Smooth muscle cell (in vitro differentiated cells): ENCODE results near the gene ALG8. TPM values are rescaled to one million over a fixed set of nuclear protein-coding genes. Genes with fewer than 3 reads are reported as not detected.

Source experiments
- DNase-seq: peaks from one replicate; lab custom pipeline; 2025; ENCODE audit not compliant: unreplicated experiment; lab: John Stamatoyannopoulos, UW
- H2AFZ ChIP-seq: fragments of 200-600 bp; sonication (generic); 2 replicates; pipeline ENCODE4 v1.6.0; 2016; ENCODE audit warnings: antibody characterized with exemption, low read depth, mild to moderate bottlenecking
- H3F3A ChIP-seq: fragments of 200-600 bp; sonication (generic); 2 replicates; pipeline ENCODE4 v1.6.0; 2017; ENCODE audit warnings: antibody characterized with exemption, low read depth
- H3K27ac ChIP-seq: fragments of 200-600 bp; sonication (generic); 2 replicates; pipeline ENCODE4 v1.5.1; 2016; ENCODE audit warnings: low read depth, mild to moderate bottlenecking
- H3K27me3 ChIP-seq: fragments of 200-600 bp; sonication (generic); 2 replicates; pipeline ENCODE4 v1.6.1; 2016; ENCODE audit warnings: low read depth, mild to moderate bottlenecking
- H3K36me3 ChIP-seq: fragments of 200-600 bp; sonication (generic); 2 replicates; pipeline ENCODE4 v1.5.1; 2016; ENCODE audit warnings: low read depth
- H3K4me1 ChIP-seq: fragments of 200-600 bp; sonication (generic); 2 replicates; pipeline ENCODE4 v1.5.1; 2016; ENCODE audit warnings: low read depth
- H3K4me2 ChIP-seq: fragments of 200-600 bp; sonication (generic); 2 replicates; pipeline ENCODE4 v1.6.0; 2016; ENCODE audit warnings: mild to moderate bottlenecking
- H3K4me3 ChIP-seq: fragments of 200-600 bp; sonication (generic); 2 replicates; pipeline ENCODE4 v1.5.1; 2016; ENCODE audit warnings: mild to moderate bottlenecking
- H3K79me2 ChIP-seq: fragments of 200-600 bp; sonication (generic); 2 replicates; pipeline ENCODE4 v1.6.0; 2016; ENCODE audit warnings: low read depth, mild to moderate bottlenecking
- H3K9ac ChIP-seq: fragments of 200-600 bp; sonication (generic); 2 replicates; pipeline ENCODE4 v1.6.0; 2016; ENCODE audit warnings: low read depth
- H3K9me3 ChIP-seq: fragments of 200-600 bp; sonication (generic); replicated peaks from 2 replicates; pipeline ENCODE4 v1.5.1; 2016; ENCODE audit warnings: low read depth
- H4K20me1 ChIP-seq: fragments of 200-600 bp; sonication (generic); 2 replicates; pipeline ENCODE4 v1.6.0; 2016; ENCODE audit warnings: low read depth
- CTCF ChIP-seq: fragments of 200-600 bp; sonication (generic); IDR thresholded peaks from 2 replicates; pipeline ENCODE4 v1.5.1; 2017; ENCODE audit warnings: borderline replicate concordance, mild to moderate bottlenecking, antibody characterized with exemption; ENCODE audit not compliant: insufficient read depth, poor library complexity, severe bottlenecking
- WGBS: methylation state at CpG from one replicate; pipeline ENCODE4 v1.1.7; 2016; ENCODE audit warnings: low lambda C conversion rate; 5-methylcytosine and 5-hydroxymethylcytosine counted together
- polyA plus RNA-seq: library from polyadenylated mRNA; unstranded; fragments of >200 nt; fragmentation: Nextera tagmentation; extraction: Ambion mirVana; gene quantifications from 2 replicates; pipeline ENCODE4 v1.2.1, GENCODE V29; 2016
- total RNA-seq: library from RNA; depleted of rRNA; stranded (reverse); fragments of >200 nt; gene quantifications from 2 replicates; pipeline ENCODE4 v1.2.3, GENCODE V29; 2014

Gene ALG8
- total and polyA plus RNA-seq, 2 experiments from 2014 or later: 62.0 to 68.3 TPM

- Histone ChIP-seq H3K9me3 (no peaks in the 10 kb centered on the region), H3K36me3 (peaks cover 3% of the 10 kb centered on the region), H3K79me2 (peaks cover 78% of the 10 kb centered on the region), H2AFZ (no peak overlapping the region), H3F3A (no peaks in the 10 kb centered on the region), H3K4me3 (no peak overlapping the region), H3K9ac (no peak overlapping the region), H3K27ac (no peak overlapping the region), H4K20me1 (peaks cover 59% of the 10 kb centered on the region), H3K27me3 (no peaks in the 10 kb centered on the region), H3K4me2 (peak overlapping the region; percentile 99), H3K4me1 (peaks cover 10% of the 10 kb centered on the region)
- 96% methylated on average over 6 of the region's 6 CpGs for WGBS
- no peak for TF ChIP-seq CTCF
- no peak for DNase-seq
Observed at GRCh38 chr11:78076733-78077403, 62.6 kb downstream of the ALG8 start.

- WGBS: 81% methylated on average over 6 of the region's 6 CpGs
- no peaks in the 10 kb centered on the region for H3F3A ChIP-seq
- peaks cover 71% of the 10 kb centered on the region for H4K20me1 ChIP-seq
- no peak overlapping the region for H3K4me2 ChIP-seq
- peaks cover 9% of the 10 kb centered on the region for H3K36me3 ChIP-seq
- DNase-seq: no peak
- no peak overlapping the region for H3K4me3 ChIP-seq
- no peak for TF ChIP-seq CTCF
- H3K27me3 ChIP-seq: no peaks in the 10 kb centered on the region
- H3K27ac ChIP-seq: no peak overlapping the region
- H3K79me2 ChIP-seq: peaks cover 74% of the 10 kb centered on the region
- H3K4me1 ChIP-seq: peaks cover 10% of the 10 kb centered on the region
- no peaks in the 10 kb centered on the region for H3K9me3 ChIP-seq
- H2AFZ ChIP-seq: no peak overlapping the region
- no peak overlapping the region for H3K9ac ChIP-seq
Observed at GRCh38 chr11:78074756-78075155, 64.7 kb downstream of the ALG8 start.

GRCh38 chr11:78072455-78072854 is 67.0 kb downstream of the ALG8 start:
- H2AFZ ChIP-seq: no peak overlapping the region
- H3K4me2 ChIP-seq: no peak overlapping the region
- DNase-seq: no peak
- H3K36me3 ChIP-seq: peaks cover 9% of the 10 kb centered on the region
- no peaks in the 10 kb centered on the region for H3K9me3 ChIP-seq
- TF ChIP-seq CTCF: no peak
- WGBS: 97% methylated on average over 4 of the region's 4 CpGs
- H3K27ac ChIP-seq: no peak overlapping the region
- H3K27me3 ChIP-seq: no peaks in the 10 kb centered on the region
- no peaks in the 10 kb centered on the region for H3K4me1 ChIP-seq
- no peaks in the 10 kb centered on the region for H3F3A ChIP-seq
- H3K9ac ChIP-seq: no peak overlapping the region
- H3K79me2 ChIP-seq: peaks cover 53% of the 10 kb centered on the region
- no peak overlapping the region for H3K4me3 ChIP-seq
- peaks cover 66% of the 10 kb centered on the region for H4K20me1 ChIP-seq

GRCh38 chr11:78071717-78072116 is 67.7 kb downstream of the ALG8 start:
- H3K4me3 ChIP-seq: no peak overlapping the region
- peaks cover 9% of the 10 kb centered on the region for H3K36me3 ChIP-seq
- H3K27ac ChIP-seq: no peak overlapping the region
- no peaks in the 10 kb centered on the region for H3F3A ChIP-seq
- H4K20me1 ChIP-seq: peaks cover 58% of the 10 kb centered on the region
- H3K9ac ChIP-seq: no peak overlapping the region
- H3K9me3 ChIP-seq: no peaks in the 10 kb centered on the region
- no peaks in the 10 kb centered on the region for H3K27me3 ChIP-seq
- 97% methylated on average over 3 of the region's 3 CpGs for WGBS
- no peak overlapping the region for H3K4me2 ChIP-seq
- no peak for TF ChIP-seq CTCF
- H3K79me2 ChIP-seq: peaks cover 46% of the 10 kb centered on the region
- no peaks in the 10 kb centered on the region for H3K4me1 ChIP-seq
- DNase-seq: no peak
- H2AFZ ChIP-seq: no peak overlapping the region
